ENCODE results near the gene DDX10. TPM values are rescaled to one million over a fixed set of nuclear protein-coding genes. Genes with fewer than 3 reads are reported as not detected.

DDX10 gene
- total and polyA plus RNA-seq, 2 of the 8 experiments (the other 6 are each of a cell fraction or from before 2014, with no cell fraction given): 49.2 to 52.2 TPM

DNA sequence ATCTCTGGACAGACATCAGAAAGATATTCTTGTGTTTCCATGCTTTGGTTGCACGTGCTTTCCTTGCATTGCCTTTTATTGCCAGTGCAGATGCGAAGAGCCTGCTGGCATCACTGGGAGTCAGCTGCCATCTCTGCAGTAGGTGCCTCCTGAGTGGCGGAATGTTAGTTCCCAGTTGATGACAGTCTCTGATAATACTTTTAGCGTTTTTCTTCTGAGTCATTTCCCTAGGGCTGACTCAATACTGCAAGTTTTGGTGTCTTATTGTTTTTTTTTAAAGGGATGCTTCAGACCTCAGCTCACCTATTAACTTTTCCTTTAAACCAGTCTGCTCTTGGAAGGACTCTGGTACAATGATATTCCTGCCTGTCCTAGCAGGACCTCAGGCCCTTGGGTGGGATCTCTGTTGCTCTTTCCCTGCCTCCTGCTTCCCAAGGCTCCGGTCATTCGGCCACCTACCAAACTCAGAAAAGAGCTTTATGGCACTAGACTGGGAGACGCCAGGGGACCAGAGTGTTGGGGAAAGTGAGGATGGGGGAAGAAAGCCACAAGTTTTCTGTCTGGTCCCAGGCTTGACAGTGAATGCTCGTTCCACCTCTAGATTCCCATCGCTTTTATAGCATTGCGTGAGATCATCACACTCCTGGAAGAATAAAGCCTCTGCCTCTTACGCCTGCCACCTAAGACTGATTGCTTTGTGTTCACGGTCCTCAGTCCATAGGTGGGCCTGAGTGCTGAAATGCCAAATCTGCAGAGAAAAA lies 308.7 kb downstream of the DDX10 start:
- Histone ChIP-seq H4K91ac (replicated peaks; ENCODE audit: insufficient read length, low read length) (no peak overlapping the region), H4K8ac (ENCODE audit: extremely low read depth, insufficient read depth, low read length) (no peak overlapping the region), H2BK12ac (ENCODE audit: low read depth, low read length) (no peak overlapping the region), H4K20me1 (replicated peaks in 1 of 2; ENCODE audit: control insufficient read depth in 1 of 2, insufficient read depth in 2 of 2, low read length in 2 of 2) (no peaks in the 10 kb centered on the region), H2BK15ac (ENCODE audit: low read length) (no peak overlapping the region), H4K5ac (ENCODE audit: insufficient read length, low read depth, low read length) (no peak overlapping the region), H3K14ac (ENCODE audit: insufficient read length) (no peak overlapping the region), H2AK5ac (ENCODE audit: low read depth, low read length) (no peak overlapping the region), H2BK120ac (replicated peaks; ENCODE audit: low read depth, low read length) (no peak overlapping the region), H3K23ac (ENCODE audit: insufficient read length) (no peak overlapping the region), H2BK20ac (ENCODE audit: low read length) (no peak overlapping the region), H3K4me3 (ENCODE audit: extremely low read depth in 1 of 4, insufficient read depth in 2 of 4, low read depth in 3 of 4, low read length in 4 of 4) (no peak overlapping the region), H3K9ac (replicated peaks in 1 of 4; ENCODE audit: extremely low read depth in 1 of 4, low read depth in 3 of 4, low read length in 3 of 4) (no peak overlapping the region), H3K4ac (replicated peaks; ENCODE audit: insufficient read length, low read depth, low read length) (no peak overlapping the region), H3K4me2 (ENCODE audit: insufficient read depth in 1 of 2, low read depth in 2 of 2, low read length in 2 of 2) (no peak overlapping the region), H2AFZ (ENCODE audit: low read length) (no peak overlapping the region), H3K23me2 (ENCODE audit: low read depth, low read length) (no peaks in the 10 kb centered on the region), H3K79me1 (ENCODE audit: low read depth, low read length) (no peaks in the 10 kb centered on the region), H3K56ac (replicated peaks; ENCODE audit: insufficient read length, low read depth, low read length) (no peak overlapping the region), H3K18ac (ENCODE audit: extremely low read depth, low read length) (no peak overlapping the region), H2BK5ac (ENCODE audit: low read depth, low read length) (no peak overlapping the region), H3K27ac (ENCODE audit: low read depth, low read length) (no peak overlapping the region), H3K27me3 (replicated peaks in 1 of 4; ENCODE audit: control insufficient read depth in 3 of 4, extremely low read depth in 1 of 4, insufficient read depth in 3 of 4, low read length in 3 of 4) (no peaks in the 10 kb centered on the region), H3K79me2 (ENCODE audit: control insufficient read depth in 1 of 2, insufficient read depth in 2 of 2, low read length in 2 of 2) (no peaks in the 10 kb centered on the region), H3K4me1 (replicated peaks in 1 of 4; ENCODE audit: control insufficient read depth in 3 of 4, insufficient read depth in 4 of 4, low read length in 3 of 4) (no peaks in the 10 kb centered on the region), H3K9me3 (ENCODE audit: insufficient read depth in 2 of 2, low read depth in 1 of 2, low read length in 1 of 2) (no peaks in the 10 kb centered on the region; a peak in 1 of 4 replicates), H3K36me3 (ENCODE audit: control insufficient read depth in 2 of 4, insufficient read depth in 4 of 4, low read length in 3 of 4) (no peaks in the 10 kb centered on the region)
- FAIRE-seq (no peak), DNase-seq (ENCODE audit: low read depth in 1 of 2, low spot score in 2 of 2) (no peak)
- ChIA-PET POLR2A (ENCODE audit: partially characterized antibody) (interaction anchor here (0.6 kb wide), 1 partner anchor 10 kb away, joined by 3 read pairs; no protein-coding TSS in a partner anchor), CTCF (ENCODE audit: partially characterized antibody) (interaction anchor here (1.0 kb wide), 1 partner anchor 453 kb away, joined by 3 read pairs; no protein-coding TSS in a partner anchor)
- WGBS, 2 experiments (ENCODE audit: extremely low coverage in 1 of 2, insufficient coverage in 1 of 2, insufficient read length in 1 of 2, insufficient replicate concordance in 2 of 2, low coverage in 1 of 2, low lambda C conversion rate in 2 of 2, missing lambda C conversion rate in 1 of 2): 90% methylated on average over 12 of the region's 12 CpGs; no CpG with 5 or more reads in 1 of the 2 experiments
- TF ChIP-seq ASH2L (IDR thresholded peaks at IDR 0.05; ENCODE audit: low read length) (no peak), KDM1A (IDR thresholded peaks at IDR 0.05; ENCODE audit: borderline replicate concordance, low read length) (no peak), TCF12 (IDR thresholded peaks at IDR 0.05; ENCODE audit: low read depth, low read length) (no peak), CHD1 (IDR thresholded peaks at IDR 0.05; ENCODE audit: low read depth, low read length) (no peak), HDAC2 (IDR thresholded peaks at IDR 0.05; ENCODE audit: borderline replicate concordance in 1 of 2, low read depth in 2 of 2, low read length in 2 of 2) (no peak), NRF1 (IDR thresholded peaks at IDR 0.05; ENCODE audit: low read depth, low read length) (no peak), CREB1 (IDR thresholded peaks at IDR 0.05) (no peak)
- TF ChIP-seq, protein P1, sequence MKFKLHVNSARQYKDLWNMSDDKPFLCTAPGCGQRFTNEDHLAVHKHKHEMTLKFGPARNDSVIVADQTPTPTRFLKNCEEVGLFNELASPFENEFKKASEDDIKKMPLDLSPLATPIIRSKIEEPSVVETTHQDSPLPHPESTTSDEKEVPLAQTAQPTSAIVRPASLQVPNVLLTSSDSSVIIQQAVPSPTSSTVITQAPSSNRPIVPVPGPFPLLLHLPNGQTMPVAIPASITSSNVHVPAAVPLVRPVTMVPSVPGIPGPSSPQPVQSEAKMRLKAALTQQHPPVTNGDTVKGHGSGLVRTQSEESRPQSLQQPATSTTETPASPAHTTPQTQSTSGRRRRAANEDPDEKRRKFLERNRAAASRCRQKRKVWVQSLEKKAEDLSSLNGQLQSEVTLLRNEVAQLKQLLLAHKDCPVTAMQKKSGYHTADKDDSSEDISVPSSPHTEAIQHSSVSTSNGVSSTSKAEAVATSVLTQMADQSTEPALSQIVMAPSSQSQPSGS (IDR thresholded peaks at IDR 0.05; ENCODE audit: low read length): no peak
- TF ChIP-seq, protein P2, sequence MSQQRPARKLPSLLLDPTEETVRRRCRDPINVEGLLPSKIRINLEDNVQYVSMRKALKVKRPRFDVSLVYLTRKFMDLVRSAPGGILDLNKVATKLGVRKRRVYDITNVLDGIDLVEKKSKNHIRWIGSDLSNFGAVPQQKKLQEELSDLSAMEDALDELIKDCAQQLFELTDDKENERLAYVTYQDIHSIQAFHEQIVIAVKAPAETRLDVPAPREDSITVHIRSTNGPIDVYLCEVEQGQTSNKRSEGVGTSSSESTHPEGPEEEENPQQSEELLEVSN (IDR thresholded peaks at IDR 0.05): no peak

Measured in H1 (cell line).